VCaP (cell line): Measurements from ENCODE around the gene IFI27L1.

Source experiments
- H3K27ac ChIP-seq: fragments of 450-650 bp; 2 replicates; pipeline ENCODE4 v1.5.1; 2017
- CTCF ChIP-seq: fragments of 450-650 bp; conservative IDR thresholded peaks from 2 replicates; pipeline ENCODE4 v1.5.1; 2017; ENCODE audit warnings: mild to moderate bottlenecking, moderate library complexity

Gene IFI27L1

GRCh38 chr14:94080621-94081385 is at the start of gene IFI27L1, which contains the start of gene DDX24:
Gene IFI27L1, plus strand, starts transcription at chr14:94081310. Its CDS starts 15,628 bp downstream, at chr14:94096938.
Gene DDX24, minus strand, starts transcription at chr14:94081202. Its CDS starts 1,460 bp downstream, at chr14:94079742.
- no peak for TF ChIP-seq CTCF
- peak within 1 kb of the TSS; percentile 92 for H3K27ac ChIP-seq

- TF ChIP-seq CTCF = no peak
- no peak overlapping the region for H3K27ac ChIP-seq
Observed at GRCh38 chr14:94031883-94032279, 49.2 kb upstream of the IFI27L1 start.

- no peak overlapping the region for H3K27ac ChIP-seq
- no peak for TF ChIP-seq CTCF
Observed at GRCh38 chr14:94034886-94035285, 46.2 kb upstream of the IFI27L1 start.

- TF ChIP-seq CTCF = peak; percentile 87
- H3K27ac ChIP-seq = no peak overlapping the region
Observed at GRCh38 chr14:94036313-94037167, 44.6 kb upstream of the IFI27L1 start.

- H3K27ac ChIP-seq = no peak overlapping the region
- TF ChIP-seq CTCF = no peak
Observed at GRCh38 chr14:94037954-94038353, 43.2 kb upstream of the IFI27L1 start.

- no peak overlapping the region for H3K27ac ChIP-seq
- no peak for TF ChIP-seq CTCF
Observed at GRCh38 chr14:94038510-94038909, 42.6 kb upstream of the IFI27L1 start.

- no peak for TF ChIP-seq CTCF
- no peak overlapping the region for H3K27ac ChIP-seq
Observed at GRCh38 chr14:94038921-94039629, 42.0 kb upstream of the IFI27L1 start.
